ENCODE measurements around the gene THSD7B. TPM values are rescaled to one million over a fixed set of nuclear protein-coding genes. Genes with fewer than 3 reads are reported as not detected.

The THSD7B gene
- total RNA-seq, 1 experiment from 2014 or later, result under 0.01 TPM

GRCh38 chr2:137345994-137346393, 580.6 kb downstream of the THSD7B start:
- H3K9me3 ChIP-seq (ENCODE audit: low read length), result no peaks in the 10 kb centered on the region
- ChIA-PET POLR2A (ENCODE audit: unreplicated experiment) (no interaction called here), CTCF (no interaction called here)
- H3K36me3 ChIP-seq (ENCODE audit: low read depth, low read length), result no peaks in the 10 kb centered on the region
- no peaks in the 10 kb centered on the region for H3K79me2 ChIP-seq (ENCODE audit: low read length)
- H3K4me1 ChIP-seq (ENCODE audit: insufficient read depth, low read length), result no peaks in the 10 kb centered on the region
- no peak overlapping the region for H3K27ac ChIP-seq (ENCODE audit: low read length)
- BruUV-seq (replicated peaks), result no TSS peak
- no peaks in the 10 kb centered on the region for H3F3A ChIP-seq (ENCODE audit: low read length, unreplicated experiment)
- H3K4me2 ChIP-seq (ENCODE audit: low read length), result no peak overlapping the region
- H3K27me3 ChIP-seq (ENCODE audit: low read length), result peaks cover 56% of the 10 kb centered on the region
- no peaks in the 10 kb centered on the region for H4K20me1 ChIP-seq (ENCODE audit: low read length)
- H3K4me3 ChIP-seq (ENCODE audit: low read length), result no peak overlapping the region
- ATAC-seq (no peak), DNase-seq (no peak)
- H3K9ac ChIP-seq (ENCODE audit: low read length), result no peak overlapping the region
- H3K9me2 ChIP-seq (replicated peaks; ENCODE audit: low read length), result no peaks in the 10 kb centered on the region
- no peak overlapping the region for H2AFZ ChIP-seq (ENCODE audit: low read length)
- intact Hi-C loops (cut with micrococcal nuclease), result no loop called here
- TF ChIP-seq EZH2 (IDR thresholded peaks at IDR 0.05; ENCODE audit: low read length, unreplicated experiment) (no peak), CTCF (conservative IDR thresholded peaks at IDR 0.05; ENCODE audit: low read depth, low read length) (no peak), EZH2phosphoT487 (IDR thresholded peaks at IDR 0.05; ENCODE audit: borderline replicate concordance, low read length) (no peak)

- intact Hi-C loops (cut with micrococcal nuclease), result no loop called here
- Histone ChIP-seq H3K4me3 (ENCODE audit: low read length) (no peak overlapping the region), H3K79me2 (ENCODE audit: low read length) (no peaks in the 10 kb centered on the region), H3K4me1 (ENCODE audit: insufficient read depth, low read length) (no peaks in the 10 kb centered on the region), H2AFZ (ENCODE audit: low read length) (no peak overlapping the region), H4K20me1 (ENCODE audit: low read length) (no peaks in the 10 kb centered on the region), H3K4me2 (ENCODE audit: low read length) (no peak overlapping the region), H3K27me3 (ENCODE audit: low read length) (peaks cover 54% of the 10 kb centered on the region), H3K9ac (ENCODE audit: low read length) (no peak overlapping the region), H3K9me3 (ENCODE audit: low read length) (no peaks in the 10 kb centered on the region), H3F3A (ENCODE audit: low read length, unreplicated experiment) (no peaks in the 10 kb centered on the region), H3K9me2 (replicated peaks; ENCODE audit: low read length) (no peaks in the 10 kb centered on the region), H3K36me3 (ENCODE audit: low read depth, low read length) (no peaks in the 10 kb centered on the region), H3K27ac (ENCODE audit: low read length) (no peak overlapping the region)
- POLR2A ChIA-PET (ENCODE audit: unreplicated experiment), result no interaction called here
- CTCF ChIA-PET, result no interaction called here
- TF ChIP-seq EZH2 (IDR thresholded peaks at IDR 0.05; ENCODE audit: low read length, unreplicated experiment), result no peak
- no peak for TF ChIP-seq EZH2phosphoT487 (IDR thresholded peaks at IDR 0.05; ENCODE audit: borderline replicate concordance, low read length)
- TF ChIP-seq CTCF (conservative IDR thresholded peaks at IDR 0.05; ENCODE audit: low read depth, low read length), result no peak
- no peak for ATAC-seq
- no TSS peak for BruUV-seq (replicated peaks)
- no peak for DNase-seq
Measured at GRCh38 chr2:137348301-137348700, 583.0 kb downstream of the THSD7B start.

GRCh38 chr2:137357634-137358033, 592.3 kb downstream of the THSD7B start:
- no peak for DNase-seq
- intact Hi-C loops (cut with micrococcal nuclease), result no loop called here
- CTCF ChIA-PET, result no interaction called here

More at GRCh38 chr2:137357634-137358033, 592.3 kb downstream of the THSD7B start:
- H3K79me2 ChIP-seq (ENCODE audit: low read length), result no peaks in the 10 kb centered on the region
- no peaks in the 10 kb centered on the region; the same call in 1 of the 2 replicates for H3K9me3 ChIP-seq (ENCODE audit: low read length)
- ATAC-seq, result no peak
- H3K4me3 ChIP-seq (ENCODE audit: low read length), result no peak overlapping the region
- no peaks in the 10 kb centered on the region for H3K36me3 ChIP-seq (ENCODE audit: low read depth, low read length)
- no peaks in the 10 kb centered on the region for H3F3A ChIP-seq (ENCODE audit: low read length, unreplicated experiment)
- H3K4me1 ChIP-seq (ENCODE audit: insufficient read depth, low read length), result no peaks in the 10 kb centered on the region
- no peak for TF ChIP-seq EZH2phosphoT487 (IDR thresholded peaks at IDR 0.05; ENCODE audit: borderline replicate concordance, low read length)
- no peak for TF ChIP-seq CTCF (conservative IDR thresholded peaks at IDR 0.05; ENCODE audit: low read depth, low read length)
- no peak for TF ChIP-seq EZH2 (IDR thresholded peaks at IDR 0.05; ENCODE audit: low read length, unreplicated experiment)
- H3K27me3 ChIP-seq (ENCODE audit: low read length), result peaks cover 46% of the 10 kb centered on the region
- H2AFZ ChIP-seq (ENCODE audit: low read length), result no peak overlapping the region
- BruUV-seq (replicated peaks), result no TSS peak
- no peak overlapping the region for H3K4me2 ChIP-seq (ENCODE audit: low read length)
- H4K20me1 ChIP-seq (ENCODE audit: low read length), result no peaks in the 10 kb centered on the region
- no peak overlapping the region for H3K9ac ChIP-seq (ENCODE audit: low read length)
- POLR2A ChIA-PET (ENCODE audit: unreplicated experiment), result no interaction called here
- H3K27ac ChIP-seq (ENCODE audit: low read length), result no peak overlapping the region
- no peaks in the 10 kb centered on the region for H3K9me2 ChIP-seq (replicated peaks; ENCODE audit: low read length)

Measured in PC-3 (cell line).